GM19035 (cell line): ENCODE data around the gene IL9.

Experiments used
- ATAC-seq: cut with Tn5 transposase; IDR thresholded peaks from one replicate; pipeline ENCODE4 v1.9.1; 2021; ENCODE audit not compliant: unreplicated experiment

Gene IL9

DNA sequence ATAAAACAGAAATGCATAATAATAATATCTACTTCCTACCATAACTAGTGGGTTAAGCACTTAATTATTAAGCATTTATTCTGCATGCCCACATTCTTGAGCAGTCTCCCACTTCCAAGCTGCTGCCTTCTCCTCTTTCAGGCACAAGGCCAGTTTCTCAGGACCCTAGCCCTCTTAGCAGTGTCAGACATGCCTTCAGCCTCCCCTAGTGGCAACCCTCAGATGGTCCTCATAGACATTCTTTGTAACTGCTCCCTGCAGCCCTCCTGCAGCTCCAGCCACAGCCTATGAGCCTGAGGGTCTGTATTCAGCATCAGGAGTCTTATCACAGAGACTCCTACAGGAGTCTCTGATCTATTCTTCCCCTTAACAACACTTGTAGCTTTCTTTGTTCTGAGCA, 3.9 kb downstream of the IL9 start:
- no peak for ATAC-seq

DNA sequence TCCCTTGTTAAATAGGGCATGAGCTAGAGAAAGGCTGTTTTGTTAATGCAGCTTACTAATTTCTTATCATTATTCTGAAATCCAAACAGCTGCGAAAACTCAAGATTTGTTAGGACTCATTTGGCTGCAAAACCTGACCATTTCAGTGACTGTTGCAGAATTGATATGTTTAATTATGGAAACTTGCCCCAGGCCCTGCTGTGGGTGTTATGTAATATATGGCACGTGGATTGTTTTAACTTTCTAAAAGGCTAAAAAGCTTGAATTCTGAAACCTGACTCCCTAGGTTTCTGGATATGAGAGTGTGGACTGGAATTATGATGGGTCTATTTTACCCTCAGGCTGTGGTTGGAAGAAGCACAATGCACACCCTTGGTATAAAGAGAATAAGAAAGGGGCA, 4.4 kb downstream of the IL9 start:
- no peak for ATAC-seq

DNA sequence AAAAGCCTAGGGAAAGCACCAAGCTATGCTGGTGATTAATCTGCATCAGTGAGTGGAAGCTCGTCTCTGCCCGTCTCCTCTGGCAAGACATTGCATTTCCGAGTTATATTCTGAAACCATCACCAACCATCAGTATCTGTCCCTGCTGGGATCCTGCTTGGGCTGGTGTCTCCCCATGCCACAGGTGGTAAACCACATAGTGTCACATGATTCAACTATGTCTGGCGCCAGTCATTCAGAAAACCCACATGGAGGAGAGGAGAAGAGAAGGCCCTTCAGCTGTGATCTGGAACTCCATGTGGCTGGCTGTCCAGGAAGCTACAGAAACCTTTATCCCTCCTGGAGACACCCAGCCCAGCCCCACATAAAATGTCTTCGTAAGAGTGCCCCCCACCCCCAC, 4.8 kb downstream of the IL9 start:
- peak; percentile 45 for ATAC-seq

DNA sequence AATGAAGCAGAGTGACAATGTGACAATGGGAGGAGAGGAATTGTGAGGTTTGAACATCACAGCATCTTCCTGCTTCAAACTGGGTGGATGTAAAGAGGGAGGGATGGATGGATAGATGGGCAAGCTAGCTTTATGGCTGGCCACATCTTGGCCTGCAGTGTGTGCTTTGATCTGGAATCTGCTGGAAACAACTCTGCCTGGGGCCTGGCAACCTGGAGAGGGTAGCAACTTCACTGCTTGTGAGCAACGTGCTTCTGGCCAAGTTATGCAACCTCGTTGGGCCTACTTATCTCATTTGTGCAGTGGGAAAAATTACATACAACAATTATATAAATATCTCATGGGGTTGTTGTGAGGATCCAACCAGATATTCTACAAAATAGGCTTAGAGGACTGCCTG, 5.3 kb downstream of the IL9 start:
- no peak for ATAC-seq

DNA sequence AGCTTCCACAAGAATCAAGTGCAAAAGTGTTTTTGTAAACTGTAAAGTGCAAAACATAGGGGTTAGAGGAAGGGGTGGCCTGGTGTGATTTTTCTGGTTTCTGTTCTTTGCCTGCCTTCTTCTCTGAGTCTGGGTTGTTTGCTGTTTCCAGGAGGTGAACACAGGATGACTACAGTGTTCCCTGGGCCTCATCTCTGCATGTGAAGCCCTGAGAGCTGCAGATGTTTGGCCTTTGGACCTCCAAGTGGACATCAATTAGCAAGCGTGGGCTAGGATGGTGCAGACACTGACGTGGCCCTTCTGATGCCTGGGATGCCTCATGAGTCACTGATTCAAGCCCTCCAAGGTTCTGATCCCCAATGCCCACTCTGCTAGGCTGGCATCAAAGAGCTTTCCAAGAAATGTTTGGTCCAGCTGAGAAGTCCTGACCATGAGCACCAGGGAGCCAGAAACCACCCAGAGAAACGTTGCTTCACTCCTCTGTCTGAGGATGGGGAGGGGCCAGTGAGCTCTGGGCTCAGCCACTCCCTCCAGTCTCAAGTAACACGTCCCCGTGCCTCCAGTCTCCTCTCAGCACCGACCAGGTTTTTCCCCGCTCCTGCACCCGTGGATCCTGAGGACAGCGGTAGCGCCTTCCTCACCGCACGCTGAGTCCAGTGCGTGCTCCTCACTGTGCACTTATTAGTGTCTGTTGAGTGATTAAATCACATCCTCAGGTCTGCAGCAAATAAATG, 7.6 kb downstream of the IL9 start:
- peak; percentile 3 for ATAC-seq

DNA sequence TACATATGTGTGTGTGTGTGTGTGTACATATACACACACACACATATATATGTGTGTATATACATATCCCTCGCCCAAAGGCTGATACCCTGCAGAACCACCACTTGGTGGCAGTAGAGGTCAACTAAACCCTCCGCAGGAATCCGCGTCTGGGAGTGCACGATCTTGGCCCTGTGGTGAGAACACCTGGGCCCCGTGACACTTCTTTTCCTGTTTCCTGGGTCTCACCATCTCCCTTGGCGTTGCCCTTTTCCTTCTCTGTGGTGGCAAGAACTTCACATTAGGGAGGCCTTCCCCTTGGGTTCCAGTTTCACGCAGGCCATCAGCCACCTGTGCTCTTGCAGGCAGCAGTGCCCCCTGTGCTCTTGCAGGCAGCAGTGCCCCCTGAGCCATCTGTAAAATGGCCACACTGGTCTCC, 8.2 kb downstream of the IL9 start:
- peak; percentile 87 for ATAC-seq

DNA sequence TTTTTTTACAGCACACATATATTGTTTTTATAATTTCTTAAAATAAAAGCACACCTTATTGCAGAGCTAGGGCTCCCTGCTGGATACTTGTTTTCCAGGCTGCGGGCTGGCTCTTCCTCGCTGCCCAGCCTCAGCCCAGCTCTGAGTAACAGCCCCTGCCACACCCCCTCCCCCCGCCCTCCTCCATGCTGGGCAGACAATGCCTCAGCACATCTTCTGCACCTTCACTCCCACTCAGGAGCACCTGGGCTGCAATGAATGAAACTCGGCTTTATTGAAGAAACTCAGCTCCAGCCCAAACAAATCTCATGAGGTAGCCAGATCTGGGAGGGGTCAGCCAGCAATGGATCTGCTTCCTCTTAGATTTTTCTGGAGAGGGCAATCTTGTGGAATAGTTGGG, 9.5 kb downstream of the IL9 start:
- ATAC-seq = no peak

DNA sequence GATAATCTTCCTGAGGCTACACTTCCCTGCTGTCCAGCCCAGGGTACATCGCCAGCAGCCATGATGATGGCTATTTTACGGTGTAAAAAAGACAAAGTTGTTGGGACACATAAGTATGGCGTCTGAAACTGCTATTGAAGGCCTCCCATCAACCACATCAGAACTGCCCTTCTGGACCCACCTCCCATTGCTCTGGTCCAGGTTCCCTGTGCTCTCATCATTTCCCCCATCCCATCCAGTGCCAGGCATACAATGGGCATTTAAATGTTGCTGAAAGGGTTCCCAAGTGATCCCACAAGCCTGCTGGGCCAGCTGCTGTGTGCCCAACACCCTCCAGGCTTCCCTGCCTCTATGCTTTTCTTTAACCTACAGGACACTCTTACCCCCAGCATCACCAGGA, 10.6 kb downstream of the IL9 start:
- no peak for ATAC-seq

DNA sequence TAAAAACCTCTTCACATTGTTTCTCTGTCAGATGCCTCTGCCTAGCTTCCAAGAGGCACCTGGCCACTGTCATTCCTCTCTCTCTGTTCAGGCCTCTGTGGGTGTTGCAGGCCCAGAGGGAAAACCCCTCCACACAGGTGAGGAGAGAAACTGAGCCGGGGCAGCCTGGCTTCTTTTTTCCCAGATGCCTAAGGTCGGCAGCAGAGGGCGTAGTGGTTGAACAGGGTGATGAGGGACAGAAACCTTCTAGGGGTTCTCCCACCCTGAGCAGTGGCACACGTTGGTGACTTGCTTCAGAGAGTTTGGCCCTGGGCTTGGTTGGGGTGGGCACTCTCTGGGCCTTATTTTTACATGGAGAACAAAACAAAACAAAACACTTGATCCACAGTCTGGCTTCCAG, 12.2 kb downstream of the IL9 start:
- ATAC-seq = no peak

DNA sequence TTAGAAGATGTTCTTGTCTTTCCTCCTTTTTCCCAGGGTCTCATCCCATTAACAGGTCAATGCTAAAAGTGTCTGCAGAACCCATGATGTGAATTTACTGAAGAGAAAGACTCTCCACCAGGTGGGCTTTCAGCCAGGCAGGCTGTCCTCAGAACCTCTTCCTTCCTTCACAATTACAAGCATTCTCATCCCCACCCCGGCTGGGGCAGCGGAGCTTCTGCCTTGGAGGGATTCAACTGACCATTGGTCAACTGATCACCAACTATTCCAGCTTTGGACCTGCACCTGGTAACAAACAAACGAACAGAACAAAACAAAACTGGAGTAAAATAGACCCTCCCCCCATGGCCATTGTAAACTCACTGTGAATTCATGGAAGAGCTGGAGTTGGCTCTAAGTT, 12.6 kb downstream of the IL9 start:
- no peak for ATAC-seq

DNA sequence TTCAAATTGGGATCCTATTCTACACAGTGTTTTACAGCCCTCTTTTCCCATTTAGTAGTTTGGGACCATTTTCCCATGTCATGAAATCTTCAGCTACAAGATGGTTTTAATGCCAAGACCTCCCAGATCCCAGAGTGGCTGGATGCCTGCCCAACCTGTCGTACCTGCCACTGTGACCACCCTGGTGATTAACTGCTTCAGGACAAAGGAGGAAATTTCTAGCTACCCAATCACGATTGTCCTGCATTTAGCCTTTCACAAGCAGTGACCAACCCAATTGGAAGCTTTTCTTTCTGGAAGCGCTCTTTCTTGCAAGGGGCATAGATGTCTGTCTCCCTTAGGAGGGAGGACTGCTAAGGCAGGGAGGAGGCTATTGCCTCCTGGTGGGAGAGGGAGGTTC, 13.8 kb downstream of the IL9 start:
- ATAC-seq = no peak

DNA sequence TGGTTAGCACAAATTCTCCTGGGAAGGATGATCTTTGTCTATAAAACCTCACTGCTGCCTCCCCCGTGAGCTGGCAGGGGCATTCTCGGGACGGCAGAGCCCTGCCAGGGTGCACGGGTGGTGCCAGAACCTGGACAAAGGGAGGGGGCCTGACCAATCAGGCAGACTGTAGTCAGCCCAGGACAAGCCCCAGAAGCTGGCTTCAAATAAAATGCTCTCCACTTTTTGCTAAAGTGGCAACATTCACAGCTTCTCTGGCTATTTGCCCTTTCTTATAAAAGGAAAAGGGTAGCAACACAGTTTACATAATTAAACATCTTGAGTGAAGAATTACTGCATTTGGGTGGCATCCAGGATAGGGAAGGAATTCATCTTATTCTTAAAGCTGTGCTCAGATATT, 14.4 kb downstream of the IL9 start:
- no peak for ATAC-seq

DNA sequence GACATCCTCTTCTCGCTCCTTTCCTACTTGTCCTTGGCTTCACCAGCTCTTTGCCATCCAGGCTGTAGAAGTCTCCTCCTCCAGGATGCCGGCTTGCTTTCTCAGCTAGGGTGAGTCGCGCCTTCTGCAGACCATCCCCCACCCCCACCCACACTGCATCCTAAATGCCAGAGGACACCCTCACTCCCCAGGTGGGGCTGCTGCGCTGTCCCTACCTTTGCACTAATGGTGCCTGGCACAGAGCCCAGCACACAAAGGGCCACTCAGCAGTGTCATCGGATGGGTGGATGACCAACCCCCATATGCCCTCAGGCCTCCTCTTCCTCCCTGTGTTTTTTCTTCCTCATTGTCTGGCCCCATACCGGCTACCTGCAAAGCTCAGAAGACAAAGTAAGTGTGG, 14.8 kb downstream of the IL9 start:
- ATAC-seq = no peak

DNA sequence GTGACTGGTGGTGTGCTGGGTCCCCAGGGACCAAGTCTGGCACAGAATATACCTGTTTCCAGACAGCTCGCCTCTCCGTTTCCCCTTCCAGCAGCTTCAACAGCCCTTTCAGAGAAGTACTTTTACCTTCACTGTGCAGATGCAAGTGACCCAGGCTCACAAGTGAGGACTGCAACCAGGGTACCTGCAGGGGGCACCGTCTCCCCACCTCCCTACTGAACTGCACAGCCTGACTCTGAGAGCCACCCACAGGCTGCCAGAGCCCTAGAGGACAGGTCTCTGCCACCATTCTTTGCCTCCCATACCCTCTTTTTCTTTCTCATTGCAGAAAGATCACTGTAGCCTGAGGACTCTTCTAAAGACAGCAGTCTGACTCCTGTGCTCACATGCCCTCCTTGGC, 15.4 kb downstream of the IL9 start:
- no peak for ATAC-seq

DNA sequence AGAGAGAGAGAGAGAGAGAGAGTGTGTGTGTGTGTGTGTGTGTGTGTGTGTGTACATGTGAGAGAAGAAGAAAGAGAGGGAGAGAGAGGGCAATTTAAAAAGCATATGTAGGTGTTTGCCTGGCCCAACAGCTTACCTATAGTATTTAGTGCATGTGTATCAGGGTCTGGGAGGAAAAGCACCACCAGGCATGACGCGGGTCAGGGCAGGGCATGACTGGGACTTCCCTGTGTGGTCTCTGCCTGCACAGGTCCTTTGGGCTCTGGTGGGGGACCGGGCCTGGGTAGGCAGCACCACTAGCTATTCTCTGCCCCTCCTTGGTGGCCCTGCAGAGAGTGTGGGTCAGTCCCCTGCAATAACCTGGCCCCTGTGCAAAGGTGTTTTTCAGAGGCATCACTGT, 16.1 kb downstream of the IL9 start:
- ATAC-seq = no peak

DNA sequence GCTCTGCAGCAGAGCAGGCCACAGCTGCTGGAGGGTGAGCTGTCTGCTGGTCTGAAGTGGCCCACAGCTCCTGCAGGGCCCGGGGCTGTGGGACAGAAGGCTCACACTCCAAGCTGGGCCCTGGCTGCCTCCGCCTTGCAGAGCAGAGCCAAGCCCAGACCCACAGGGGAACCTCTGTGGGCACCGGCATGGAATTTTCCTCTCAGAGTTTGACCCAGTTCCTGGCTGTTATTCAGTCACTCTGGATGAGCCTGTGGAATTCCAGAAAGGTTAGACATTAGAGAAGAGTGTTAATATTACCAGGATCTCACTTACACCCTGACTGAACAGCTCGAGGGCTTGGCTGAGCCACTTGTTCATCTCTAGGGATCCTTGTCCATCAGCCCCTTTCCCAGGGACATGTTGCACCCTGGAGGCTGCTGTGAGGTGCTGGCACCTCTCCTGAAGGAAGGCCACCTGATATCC, 17.5 kb downstream of the IL9 start:
- no peak for ATAC-seq

DNA sequence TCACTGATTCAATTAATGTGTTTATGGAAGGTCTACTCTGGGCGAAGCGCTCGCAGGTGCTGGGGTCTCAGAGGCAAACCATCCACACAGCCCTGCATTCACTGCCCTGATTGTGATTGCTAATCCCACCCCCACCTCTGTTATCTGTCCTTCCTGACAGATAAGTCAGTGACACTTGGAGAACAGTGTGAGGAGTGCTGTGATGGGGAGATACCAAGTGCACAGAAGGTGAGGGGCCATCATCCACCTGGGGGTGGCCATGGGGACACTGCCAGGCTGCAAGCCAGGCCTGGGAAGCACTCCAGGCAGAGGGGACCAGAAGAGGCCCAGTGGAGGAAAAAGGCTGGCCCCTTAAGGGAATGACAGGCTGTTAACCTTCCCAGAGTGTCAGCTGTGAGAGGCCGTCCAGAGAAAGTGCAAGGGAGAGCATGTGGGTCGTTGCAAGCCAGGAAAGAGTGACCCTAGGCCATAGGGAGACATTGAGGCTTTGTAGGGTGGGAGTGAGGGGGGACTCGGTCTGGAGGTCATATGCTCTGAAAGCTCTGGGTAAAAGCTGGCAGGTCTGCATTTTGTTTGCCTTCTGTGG, 18.0 kb downstream of the IL9 start:
- no peak for ATAC-seq

DNA sequence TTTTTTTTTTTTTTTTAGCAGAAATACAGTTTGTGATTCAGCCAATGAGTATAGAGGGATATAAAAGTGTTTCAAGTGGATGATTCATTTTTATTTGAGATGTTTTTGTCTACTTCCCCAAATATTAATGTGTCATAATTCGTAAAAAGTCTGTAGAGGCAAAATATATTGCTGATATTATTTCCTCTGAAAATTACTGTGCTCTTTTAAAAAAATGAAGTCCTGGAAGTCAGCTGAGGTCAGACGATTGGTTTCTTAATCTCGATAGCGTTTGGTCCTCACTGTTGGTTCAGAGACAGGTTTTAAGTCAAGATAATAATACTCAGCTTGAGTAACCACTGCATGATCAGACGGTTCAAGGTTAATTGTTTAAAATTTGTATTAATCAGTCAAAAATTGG, 19.5 kb downstream of the IL9 start:
- no peak for ATAC-seq

DNA sequence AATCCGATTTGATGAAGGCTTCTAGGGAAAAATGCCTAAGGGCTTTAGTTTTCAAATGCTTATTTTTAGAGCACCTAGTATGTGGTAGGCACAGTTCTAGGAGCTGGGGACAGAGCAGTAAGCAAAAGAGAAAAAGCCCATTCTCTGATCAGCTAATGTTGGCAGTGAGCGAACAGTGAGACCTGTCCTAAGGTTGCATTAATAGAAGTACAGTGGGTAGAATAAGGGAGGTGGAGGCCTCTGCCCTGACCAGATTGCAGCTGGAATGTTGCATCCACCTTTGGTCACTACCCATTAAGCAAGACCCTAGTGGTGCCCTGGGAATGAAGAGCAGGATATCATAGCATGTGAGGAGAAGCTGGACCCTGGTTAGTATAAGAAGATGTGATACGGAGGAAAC, 20.1 kb downstream of the IL9 start:
- ATAC-seq = no peak

DNA sequence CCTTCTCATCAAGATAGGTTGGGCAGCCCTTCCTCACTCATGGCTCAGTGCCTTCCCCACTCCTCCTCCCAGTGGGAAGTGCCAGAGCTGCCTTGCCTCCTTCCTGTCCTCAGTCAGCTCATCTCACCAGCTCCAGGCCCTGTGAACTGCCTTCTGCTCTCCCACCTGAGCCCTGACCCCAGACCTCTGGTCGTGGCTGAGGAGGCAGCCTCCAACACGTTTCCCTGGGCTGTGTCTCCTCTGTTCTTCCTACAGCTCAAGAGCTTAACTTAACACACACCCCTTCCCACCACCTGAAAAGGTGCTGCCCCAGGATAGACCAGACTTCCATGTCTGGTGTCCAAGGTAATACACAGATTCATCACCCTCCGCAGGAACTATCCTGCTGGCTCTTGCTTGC, 21.2 kb downstream of the IL9 start:
- no peak for ATAC-seq

DNA sequence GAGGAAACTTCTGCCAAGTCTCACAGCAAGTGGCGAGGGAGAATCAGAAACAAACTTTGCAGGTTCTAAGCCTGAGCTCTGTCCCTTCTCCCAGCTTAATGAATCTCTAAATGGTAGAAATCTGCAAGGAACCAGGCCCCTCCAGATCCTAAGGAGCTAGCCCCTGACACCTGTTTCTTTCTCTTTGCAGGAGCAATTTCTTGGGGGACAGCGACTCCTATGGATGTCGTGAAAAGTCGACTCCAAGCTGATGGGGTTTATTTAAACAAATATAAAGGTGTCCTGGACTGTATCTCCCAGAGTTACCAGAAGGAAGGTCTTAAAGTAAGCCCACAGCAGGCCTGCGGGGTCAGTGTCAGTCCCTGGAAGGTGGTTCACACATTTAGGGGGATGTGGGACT, 21.8 kb downstream of the IL9 start:
- ATAC-seq = no peak

DNA sequence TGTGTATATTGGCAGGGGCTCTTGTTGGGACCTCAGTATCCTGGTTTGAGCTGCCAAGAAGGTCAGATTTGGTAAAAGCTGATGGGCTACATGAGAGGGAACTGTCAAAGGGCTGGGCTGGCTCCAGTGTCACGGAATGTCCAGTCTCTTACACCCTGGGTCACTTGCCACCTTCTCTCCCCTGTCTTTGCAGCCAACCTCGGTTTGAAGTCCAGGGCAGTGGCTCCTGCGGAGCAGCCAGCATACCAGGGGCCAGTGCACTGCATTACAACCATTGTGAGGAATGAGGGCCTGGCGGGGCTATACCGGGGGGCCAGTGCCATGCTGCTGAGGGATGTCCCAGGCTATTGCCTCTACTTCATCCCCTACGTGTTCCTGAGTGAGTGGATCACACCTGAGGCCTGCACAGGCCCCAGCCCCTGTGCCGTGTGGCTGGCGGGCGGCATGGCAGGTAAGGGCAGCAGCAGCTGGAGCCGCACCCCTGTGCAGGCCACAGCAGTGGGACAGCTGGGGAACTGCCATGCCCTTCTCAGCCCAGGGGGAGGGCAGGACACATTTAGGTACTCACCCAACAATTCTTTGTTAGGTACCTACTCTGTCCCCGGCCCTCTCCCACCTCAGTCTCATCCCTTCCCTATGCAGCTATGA, 24.2 kb downstream of the IL9 start:
- ATAC-seq = no peak

DNA sequence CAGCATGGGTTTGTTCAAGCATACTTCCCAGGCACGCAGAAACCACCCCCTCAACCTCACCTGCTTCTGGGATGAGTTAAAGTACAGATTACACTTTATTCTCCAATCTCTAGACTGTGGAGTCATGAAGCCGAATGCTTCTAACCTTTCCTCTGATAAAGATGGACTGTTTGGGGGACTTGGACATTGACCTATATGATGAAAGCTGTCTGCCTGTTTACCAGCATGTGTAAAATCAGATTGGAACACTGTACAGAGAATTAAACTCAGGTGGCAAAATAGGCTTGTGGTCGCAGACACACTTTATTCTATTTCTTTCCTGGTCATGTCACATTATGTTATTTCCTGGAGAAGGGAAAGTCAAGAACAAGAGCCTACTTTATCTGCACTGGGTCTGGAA, 25.7 kb downstream of the IL9 start:
- ATAC-seq = no peak
